Neural cell (in vitro differentiated cells): ENCODE results near the gene GABRG3.

Experiments
- EP300 ChIP-seq: fragments of 450-650 bp; conservative IDR thresholded peaks from 2 replicates; pipeline ENCODE4 v1.6.1; 2014; ENCODE audit warnings: antibody characterized with exemption, mild to moderate bottlenecking, moderate library complexity; ENCODE audit not compliant: poor library complexity, severe bottlenecking
- EZH2 ChIP-seq: fragments of 200-600, 300-800 bp; shearing (Covaris generic), sonication (generic); IDR thresholded peaks from 2 replicates; pipeline ENCODE4 v1.6.1; 2014; ENCODE audit warnings: antibody characterized with exemption, low read length, borderline replicate concordance, mild to moderate bottlenecking; ENCODE audit not compliant: insufficient read depth, poor library complexity, severe bottlenecking
- MXI1 ChIP-seq: fragments of 450-650 bp; conservative IDR thresholded peaks from 2 replicates; pipeline ENCODE4 v1.6.1; 2014; ENCODE audit warnings: antibody characterized with exemption, mild to moderate bottlenecking; ENCODE audit not compliant: poor library complexity, severe bottlenecking
- POLR2AphosphoS5 ChIP-seq: IDR thresholded peaks from 2 replicates; pipeline ENCODE4 v1.6.1; 2012
- REST ChIP-seq: IDR thresholded peaks from 2 replicates; pipeline ENCODE4 v1.6.1; 2012; ENCODE audit warnings: borderline replicate concordance
- TAF1 ChIP-seq: IDR thresholded peaks from 2 replicates; pipeline ENCODE4 v1.6.1; 2012; ENCODE audit warnings: low read depth
- TF ChIP-seq, protein P1 (sequence below): fragments of 450-650 bp; IDR thresholded peaks from 2 replicates; pipeline ENCODE4 v1.5.1; 2014; ENCODE audit warnings: antibody characterized with exemption, mild to moderate bottlenecking, moderate library complexity; ENCODE audit not compliant: poor library complexity, severe bottlenecking

DNA sequence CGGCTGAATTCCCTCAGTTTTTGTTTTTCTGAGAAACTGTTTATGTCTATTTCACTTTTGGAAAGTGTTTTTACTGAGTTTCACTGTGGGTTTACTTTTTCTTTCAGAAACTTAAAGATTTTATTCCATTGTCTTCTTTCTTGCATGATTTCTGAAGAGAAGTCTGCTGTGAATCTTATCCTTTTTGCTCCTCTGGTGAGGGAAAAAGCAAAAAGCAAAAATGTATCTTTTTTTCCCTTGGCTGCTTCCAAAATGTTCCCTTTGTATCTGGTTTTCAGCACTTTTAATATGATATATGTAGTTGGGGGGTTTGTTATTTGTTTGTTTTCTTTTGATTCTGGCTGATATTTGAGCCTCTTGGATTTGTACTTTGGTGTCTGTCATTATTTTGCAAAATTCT lies 538.0 kb downstream of the GABRG3 start:
- TF ChIP-seq, protein P1, sequence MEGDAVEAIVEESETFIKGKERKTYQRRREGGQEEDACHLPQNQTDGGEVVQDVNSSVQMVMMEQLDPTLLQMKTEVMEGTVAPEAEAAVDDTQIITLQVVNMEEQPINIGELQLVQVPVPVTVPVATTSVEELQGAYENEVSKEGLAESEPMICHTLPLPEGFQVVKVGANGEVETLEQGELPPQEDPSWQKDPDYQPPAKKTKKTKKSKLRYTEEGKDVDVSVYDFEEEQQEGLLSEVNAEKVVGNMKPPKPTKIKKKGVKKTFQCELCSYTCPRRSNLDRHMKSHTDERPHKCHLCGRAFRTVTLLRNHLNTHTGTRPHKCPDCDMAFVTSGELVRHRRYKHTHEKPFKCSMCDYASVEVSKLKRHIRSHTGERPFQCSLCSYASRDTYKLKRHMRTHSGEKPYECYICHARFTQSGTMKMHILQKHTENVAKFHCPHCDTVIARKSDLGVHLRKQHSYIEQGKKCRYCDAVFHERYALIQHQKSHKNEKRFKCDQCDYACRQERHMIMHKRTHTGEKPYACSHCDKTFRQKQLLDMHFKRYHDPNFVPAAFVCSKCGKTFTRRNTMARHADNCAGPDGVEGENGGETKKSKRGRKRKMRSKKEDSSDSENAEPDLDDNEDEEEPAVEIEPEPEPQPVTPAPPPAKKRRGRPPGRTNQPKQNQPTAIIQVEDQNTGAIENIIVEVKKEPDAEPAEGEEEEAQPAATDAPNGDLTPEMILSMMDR, result no peak
- TF ChIP-seq POLR2AphosphoS5 (no peak), EP300 (no peak), TAF1 (no peak), EZH2 (no peak), MXI1 (no peak), REST (no peak)
